GM19099 (cell line): ENCODE data around the gene SIRPB2.

ENCODE experiments used
- POLR2A ChIP-seq: IDR thresholded peaks from 3 replicates; pipeline ENCODE4 v1.6.1; 2011; ENCODE audit warnings: low read depth; ENCODE audit not compliant: insufficient read length; ENCODE audit errors: extremely low read depth

SIRPB2 gene

GRCh38 chr20:1491281-1491840 lies at the start of gene SIRPB2:
SIRPB2 (minus strand) TSS chr20:1491420; CDS start chr20:1491359, 61 bp downstream.
- no peak for TF ChIP-seq POLR2A

DNA sequence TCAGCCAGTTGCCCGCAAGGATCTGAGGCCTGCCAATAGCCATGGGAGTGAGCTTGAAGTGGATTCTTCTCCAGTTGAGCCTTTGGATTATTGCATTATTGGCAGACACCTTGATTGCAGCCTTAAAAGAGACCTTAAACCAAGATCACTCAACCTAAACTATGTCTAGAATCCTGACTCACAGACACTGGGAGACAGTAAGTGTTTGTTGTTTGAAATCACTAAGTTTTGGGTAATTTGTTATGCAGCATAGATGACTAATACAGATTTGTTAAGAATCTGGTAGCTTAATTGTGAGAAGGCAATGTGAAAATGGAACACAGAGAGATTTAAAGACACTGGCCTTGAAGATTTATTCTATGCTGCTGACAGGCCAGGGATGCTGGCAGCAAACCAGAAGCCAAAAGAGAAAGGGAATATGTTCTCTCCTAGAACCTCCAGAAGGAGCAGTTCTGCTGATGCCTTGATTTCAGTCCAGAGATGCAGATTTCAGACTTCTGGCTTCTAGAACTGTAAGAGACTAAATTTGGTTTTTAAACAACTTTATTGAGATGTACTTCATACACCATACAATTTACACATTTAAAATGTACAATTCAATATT lies 48.7 kb upstream of the SIRPB2 start:
- no peak for TF ChIP-seq POLR2A

GRCh38 chr20:1538655-1539054 lies 47.4 kb upstream of the SIRPB2 start:
- no peak for TF ChIP-seq POLR2A

DNA sequence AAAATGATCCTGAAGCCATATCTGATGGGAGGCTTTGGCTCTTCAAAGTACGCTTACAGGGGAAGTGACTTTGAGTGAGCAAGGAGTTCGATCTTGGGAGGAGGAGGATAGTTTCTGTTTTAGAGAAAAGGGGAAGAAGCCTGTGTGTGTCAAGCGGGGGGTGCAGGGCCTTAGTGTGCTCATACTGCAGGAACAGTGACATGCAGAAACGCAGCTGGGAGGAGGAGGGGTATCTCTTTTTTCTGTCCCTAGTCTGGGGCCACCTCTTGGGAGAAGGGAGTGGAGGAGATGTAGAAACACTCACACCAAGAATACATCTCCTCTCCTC lies 46.5 kb upstream of the SIRPB2 start:
- TF ChIP-seq POLR2A: no peak

- no peak for TF ChIP-seq POLR2A
Observed at GRCh38 chr20:1536893-1537730, 45.9 kb upstream of the SIRPB2 start.

GRCh38 chr20:1535420-1536175 lies 44.4 kb upstream of the SIRPB2 start:
- no peak for TF ChIP-seq POLR2A

- TF ChIP-seq POLR2A: no peak
Observed at GRCh38 chr20:1534526-1534925, 43.3 kb upstream of the SIRPB2 start.

DNA sequence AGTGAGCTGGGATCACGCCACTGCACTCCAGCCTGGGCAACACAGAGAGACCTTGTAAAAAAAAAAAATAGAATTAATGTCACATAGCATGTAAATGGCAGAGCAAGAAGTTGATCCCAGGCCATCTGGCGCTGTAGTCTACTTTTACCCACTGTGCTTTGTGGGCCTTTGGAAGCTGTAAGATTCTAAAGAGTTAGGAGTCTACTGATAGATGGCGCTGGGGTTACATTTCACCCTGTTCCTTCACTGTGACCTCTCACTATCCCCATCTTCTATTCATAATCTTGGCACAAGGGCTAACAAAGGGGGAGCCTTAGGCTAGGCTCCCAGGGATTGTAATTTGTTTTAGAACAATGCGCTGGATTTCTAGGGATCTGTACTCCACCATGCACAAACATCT lies 41.8 kb upstream of the SIRPB2 start:
- TF ChIP-seq POLR2A: no peak

DNA sequence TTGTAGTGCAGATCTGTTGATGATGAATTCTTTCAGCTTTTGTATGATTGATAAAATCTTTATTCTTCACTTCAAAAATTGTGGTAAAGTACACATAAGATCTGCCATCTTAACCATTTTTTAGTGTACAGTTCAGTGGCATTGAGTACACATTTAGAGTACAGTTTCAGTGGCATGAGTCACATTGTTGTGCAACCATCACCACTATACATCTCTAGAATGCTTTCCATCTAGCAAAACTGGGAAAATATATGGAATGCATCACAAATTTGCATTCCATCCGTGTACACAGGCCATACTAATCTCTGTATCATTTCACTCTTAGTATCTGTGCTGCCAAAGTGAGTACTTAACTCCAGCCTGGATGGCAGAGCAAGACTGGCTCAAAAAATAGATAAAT lies 37.6 kb upstream of the SIRPB2 start:
- TF ChIP-seq POLR2A: no peak

DNA sequence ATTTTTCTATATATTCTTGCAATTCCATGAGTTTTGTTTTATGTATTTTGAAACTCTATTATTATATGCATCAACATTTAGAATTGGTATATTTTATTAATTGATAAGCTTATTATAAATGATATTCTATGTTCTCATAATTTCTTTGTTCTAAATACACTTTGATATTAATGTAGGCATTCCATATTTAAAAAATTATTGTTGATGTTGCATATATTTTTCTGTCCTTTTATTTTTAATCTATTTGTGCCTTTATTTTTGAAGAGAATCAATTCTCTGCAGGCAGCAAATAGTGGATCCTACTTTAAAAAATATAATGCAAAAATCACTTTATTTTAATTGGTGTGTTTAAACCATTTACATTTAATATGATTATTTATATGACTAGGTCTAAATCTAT lies 36.7 kb upstream of the SIRPB2 start:
- no peak for TF ChIP-seq POLR2A

DNA sequence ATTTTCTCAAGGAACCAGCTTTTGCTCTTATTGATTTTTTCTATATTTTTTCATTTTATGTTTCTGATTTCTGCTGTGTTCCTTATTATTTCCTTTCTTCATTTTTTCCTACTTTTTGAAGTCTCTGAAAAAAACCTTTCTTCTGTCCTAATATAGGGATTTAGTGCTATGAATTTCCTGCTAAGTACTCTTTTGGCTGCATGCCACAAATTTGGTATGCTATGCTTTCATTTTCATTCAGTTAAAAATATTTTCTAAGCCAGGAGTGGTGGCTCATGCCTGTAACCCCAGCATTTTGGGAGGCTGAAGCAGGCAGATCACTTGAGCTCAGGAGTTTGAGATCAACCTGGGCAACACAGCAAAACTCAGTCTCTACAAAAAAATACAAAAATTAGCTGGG lies 35.7 kb upstream of the SIRPB2 start:
- TF ChIP-seq POLR2A: no peak

DNA sequence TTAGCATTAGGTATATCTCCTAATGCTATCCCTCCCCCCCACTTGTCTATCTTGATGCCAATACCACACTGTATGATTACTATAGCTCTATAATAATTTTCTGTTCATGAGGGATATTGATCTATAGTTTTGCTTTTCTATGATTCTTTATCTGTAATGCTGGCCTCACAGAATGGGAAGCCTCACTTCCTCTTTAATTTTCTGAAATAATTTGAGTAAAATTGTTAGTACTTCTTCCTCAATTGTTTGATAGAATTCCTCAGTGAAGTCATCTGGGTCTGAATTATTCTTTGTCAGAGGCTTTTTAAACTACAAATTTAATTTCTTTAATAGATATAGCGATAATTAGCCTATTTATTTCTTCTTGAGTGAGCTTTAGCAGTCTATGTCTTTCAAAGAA lies 35.1 kb upstream of the SIRPB2 start:
- no peak for TF ChIP-seq POLR2A

DNA sequence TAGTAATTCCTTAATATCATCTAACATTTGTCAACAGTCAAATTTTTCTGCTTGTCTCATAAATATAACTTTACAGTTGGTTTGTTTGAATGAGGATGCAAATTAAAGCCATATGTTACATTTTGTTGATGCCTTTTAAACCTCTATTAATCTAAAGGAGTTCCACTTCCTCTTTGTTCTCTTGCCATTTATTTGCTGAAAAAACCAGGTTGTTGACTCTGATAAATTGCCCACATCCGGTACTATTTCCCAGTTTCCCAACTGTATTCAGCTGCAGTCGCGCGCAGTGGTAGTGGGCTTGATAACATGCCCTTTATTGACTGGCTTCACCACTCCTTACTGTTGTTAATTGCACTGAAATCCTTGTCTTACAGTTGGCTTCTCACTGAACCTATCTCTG lies 32.8 kb upstream of the SIRPB2 start:
- no peak for TF ChIP-seq POLR2A

- no peak for TF ChIP-seq POLR2A
Observed at GRCh38 chr20:1517010-1517409, 25.8 kb upstream of the SIRPB2 start.

- no peak for TF ChIP-seq POLR2A
Observed at GRCh38 chr20:1513801-1514200, 22.6 kb upstream of the SIRPB2 start.
